ENCODE measurements around the gene CNPY1. TPM values are rescaled to one million over a fixed set of nuclear protein-coding genes. Genes with fewer than 3 reads are reported as not detected.
"Not testable (repeated sequence)": the region's sequence is repeated elsewhere in the genome, so short reads cannot be mapped to it uniquely, and the experiment has no call there.

CNPY1 gene
- total and polyA plus RNA-seq, 2 donors, result 0.32 TPM; not detected in 1

DNA sequence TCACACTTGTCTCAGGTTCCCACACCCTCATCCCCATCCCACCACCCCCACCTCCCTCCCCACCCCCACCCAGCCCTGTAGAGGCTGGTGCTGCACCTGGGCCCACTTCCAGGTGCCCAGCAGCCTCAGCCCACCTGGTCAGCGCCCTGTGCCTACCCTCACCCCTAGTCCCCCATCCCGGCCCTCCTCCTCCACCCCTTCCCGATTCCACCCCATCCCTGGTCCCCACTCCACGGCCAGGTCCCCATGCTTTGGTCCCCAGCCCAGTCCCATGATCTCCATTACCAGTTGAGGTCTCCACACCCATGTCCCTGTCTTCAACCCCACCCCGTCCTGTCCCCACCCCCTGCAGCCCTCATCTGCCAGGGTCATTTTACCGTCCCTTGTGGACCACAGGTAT is 24.6 kb upstream of the CNPY1 start:
- Histone ChIP-seq H3K4me1 (ENCODE audit: insufficient read depth) (no peaks in the 10 kb centered on the region), H3K4me3 (ENCODE audit: low read depth, low read length) (no peak overlapping the region), H3K27ac (ENCODE audit: low read depth) (no peak overlapping the region), H3K36me3 (ENCODE audit: insufficient read depth) (no peaks in the 10 kb centered on the region)
- DNase-seq (ENCODE audit: extremely low spot score), result no peak
- whole genome bisulfite sequencing, result 89% methylated on average over 6 of the region's 6 CpGs

DNA sequence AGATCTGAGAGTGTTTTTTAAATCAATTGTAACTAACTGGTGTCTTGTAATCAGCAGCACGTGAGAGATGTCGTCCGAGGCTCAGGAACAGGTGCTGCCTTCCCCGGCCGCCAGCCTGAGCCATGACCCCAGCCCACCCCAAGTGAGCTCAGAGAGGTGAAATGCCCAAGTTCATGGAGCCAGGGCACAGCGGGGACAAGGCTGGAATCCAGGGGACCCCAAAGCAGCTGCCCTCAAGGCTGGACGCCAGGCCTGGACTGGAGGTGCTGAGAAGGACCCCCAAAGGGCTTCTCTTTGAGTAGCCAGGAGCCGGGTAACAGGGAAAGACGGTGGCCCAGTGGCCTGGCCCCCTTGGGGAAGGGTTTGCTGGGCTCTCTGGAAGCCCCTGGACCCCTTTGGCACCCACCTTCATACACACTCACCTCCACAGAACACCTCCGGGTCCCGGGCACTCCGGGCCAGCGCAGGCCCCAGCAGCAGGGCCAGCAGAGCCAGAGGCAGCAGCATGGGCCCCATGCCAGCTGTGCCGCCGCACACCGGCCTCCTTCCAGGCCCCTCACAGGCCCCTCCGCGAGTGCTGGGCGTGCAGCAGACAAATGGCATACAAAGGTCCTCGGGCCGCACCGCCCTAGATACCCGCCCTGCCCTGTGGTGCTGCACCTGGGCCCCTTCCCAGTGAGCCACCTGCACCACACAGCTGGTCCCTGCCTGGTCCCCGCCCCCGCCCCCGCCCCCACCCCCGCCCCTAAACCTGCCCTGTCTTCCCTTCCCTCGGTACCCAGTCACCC is 24.0 kb upstream of the CNPY1 start:
- no peak for DNase-seq (ENCODE audit: extremely low spot score)

DNA sequence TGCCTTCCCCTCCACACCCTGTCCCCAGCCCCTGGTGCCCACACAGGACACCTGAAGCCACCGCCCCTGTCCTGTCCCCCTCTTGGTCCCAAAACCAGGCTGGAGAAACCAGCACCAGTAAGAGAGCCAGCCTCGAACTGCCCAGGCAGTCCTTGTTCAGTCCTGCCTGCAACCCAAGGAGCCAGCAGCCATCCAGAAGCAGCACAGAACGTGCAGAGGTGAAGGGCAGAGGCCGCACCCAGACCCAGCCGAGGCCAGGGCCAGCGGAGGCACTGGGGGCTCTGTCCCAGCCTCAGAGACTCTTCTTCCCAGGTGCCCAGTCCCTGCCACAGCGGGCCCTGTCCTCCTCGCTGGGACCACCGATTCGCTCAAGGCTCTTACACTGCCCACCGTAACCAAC is 23.3 kb upstream of the CNPY1 start:
- 85% methylated on average over 11 of the region's 11 CpGs for WGBS
- H3K4me1 ChIP-seq (ENCODE audit: insufficient read depth), result no peaks in the 10 kb centered on the region
- H3K36me3 ChIP-seq (ENCODE audit: insufficient read depth), result no peaks in the 10 kb centered on the region
- no peak for DNase-seq (ENCODE audit: extremely low spot score)
- no peak overlapping the region for H3K27ac ChIP-seq (ENCODE audit: low read depth)
- H3K4me3 ChIP-seq (ENCODE audit: low read depth, low read length), result no peak overlapping the region

More for the DNA sequence above, 24.0 kb upstream of the CNPY1 start:
- WGBS, result 84% methylated on average over 28 of the region's 28 CpGs
- Histone ChIP-seq H3K27ac (ENCODE audit: low read depth) (no peak overlapping the region), H3K4me1 (ENCODE audit: insufficient read depth) (no peaks in the 10 kb centered on the region), H3K36me3 (ENCODE audit: insufficient read depth) (no peaks in the 10 kb centered on the region), H3K4me3 (ENCODE audit: low read depth, low read length) (no peak overlapping the region)

DNA sequence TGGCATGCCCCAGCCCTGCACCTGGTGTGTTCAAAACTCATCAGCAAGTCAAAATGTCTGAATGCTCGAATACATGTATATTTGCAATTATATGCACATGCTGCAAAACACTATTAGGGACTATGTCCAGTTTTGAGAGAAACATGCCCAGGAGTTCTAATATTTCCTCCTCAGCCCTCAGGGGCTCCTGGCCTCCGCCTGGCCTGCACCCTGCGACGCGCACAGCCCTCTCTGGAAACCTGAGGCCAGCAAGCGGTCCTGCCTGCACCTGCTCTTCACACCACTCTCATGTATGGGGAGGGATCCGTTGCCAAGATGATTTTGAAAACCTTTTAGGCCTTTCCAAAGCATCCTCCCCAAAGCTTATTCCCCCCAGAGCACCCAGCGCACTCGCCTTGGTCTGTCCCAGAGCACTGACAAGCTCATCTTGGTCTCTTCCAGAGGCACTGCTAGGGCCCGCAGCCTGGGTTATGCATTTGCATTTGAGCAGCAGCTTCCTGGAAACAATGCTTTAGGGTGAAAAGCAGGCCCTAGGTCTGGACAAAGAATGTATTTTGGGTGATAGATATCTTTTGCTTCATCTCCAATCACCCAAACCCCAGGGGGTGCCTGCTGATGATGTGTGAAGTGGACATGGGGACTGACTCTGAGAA is 22.6 kb upstream of the CNPY1 start:
- DNase-seq (ENCODE audit: extremely low spot score), result no peak
- H3K36me3 ChIP-seq (ENCODE audit: insufficient read depth), result no peaks in the 10 kb centered on the region
- no peak overlapping the region for H3K4me3 ChIP-seq (ENCODE audit: low read depth, low read length)
- H3K4me1 ChIP-seq (ENCODE audit: insufficient read depth), result no peaks in the 10 kb centered on the region
- no peak overlapping the region for H3K27ac ChIP-seq (ENCODE audit: low read depth)
- WGBS, result 84% methylated on average over 10 of the region's 10 CpGs

DNA sequence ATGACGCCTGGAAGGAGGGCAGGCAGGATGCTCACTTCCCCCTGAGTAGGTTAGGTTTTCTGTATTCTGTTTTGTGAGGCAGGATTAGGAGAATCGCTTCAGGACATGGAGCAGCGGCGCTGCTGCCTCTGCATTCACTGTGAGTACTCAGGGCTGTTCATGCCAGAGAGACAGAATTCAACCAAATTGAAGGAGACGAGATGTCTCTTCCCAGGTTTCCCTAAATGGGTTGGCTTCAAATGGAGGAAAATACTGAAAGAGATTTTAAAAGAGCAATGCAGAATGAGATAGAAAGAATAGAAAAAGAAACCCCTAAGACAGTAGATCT is 21.9 kb upstream of the CNPY1 start:
- no peak for DNase-seq (ENCODE audit: extremely low spot score)
- Histone ChIP-seq H3K4me1 (ENCODE audit: insufficient read depth) (no peaks in the 10 kb centered on the region), H3K27ac (ENCODE audit: low read depth) (no peak overlapping the region), H3K36me3 (ENCODE audit: insufficient read depth) (no peaks in the 10 kb centered on the region), H3K4me3 (ENCODE audit: low read depth, low read length) (no peak overlapping the region)
- 39% methylated on average over 5 of the region's 5 CpGs for WGBS

DNA sequence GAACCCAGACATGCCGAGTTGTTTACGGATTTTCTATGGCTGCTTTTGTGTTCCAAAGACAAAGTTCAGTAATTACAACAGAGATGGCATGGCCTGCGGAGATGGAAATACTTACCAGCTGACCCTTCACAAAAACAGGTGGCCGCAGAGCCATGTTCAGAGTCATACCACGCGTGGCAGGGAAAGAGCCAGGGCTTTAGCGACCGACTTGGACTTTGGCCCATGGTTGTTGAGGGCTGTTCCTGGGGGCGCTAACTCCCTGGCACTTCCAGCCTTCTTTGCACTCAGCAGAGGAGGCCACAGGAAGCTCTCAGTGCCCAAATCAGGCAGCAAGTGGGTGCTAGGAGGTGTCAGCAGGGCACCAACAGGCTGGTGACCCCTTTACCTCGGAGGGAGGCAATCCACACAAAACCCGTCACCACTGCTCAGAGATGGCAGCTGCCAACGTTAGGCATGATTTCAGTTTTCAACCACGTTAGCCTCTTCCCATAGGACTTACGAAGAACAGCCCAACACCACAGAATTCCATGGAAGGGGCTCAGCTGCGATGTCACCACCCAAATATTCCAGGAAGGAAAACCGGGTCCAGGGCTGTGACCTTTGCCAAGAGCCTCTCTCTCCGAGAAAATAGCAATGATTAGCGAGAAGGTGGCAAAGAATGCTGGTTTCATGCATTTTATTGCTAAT is 21.4 kb upstream of the CNPY1 start:
- 66% methylated on average over 18 of the region's 18 CpGs for WGBS
- no peak overlapping the region for H3K4me3 ChIP-seq (ENCODE audit: low read depth, low read length)
- H3K27ac ChIP-seq (ENCODE audit: low read depth), result no peak overlapping the region
- no peak for DNase-seq (ENCODE audit: extremely low spot score)
- H3K4me1 ChIP-seq (ENCODE audit: insufficient read depth), result no peaks in the 10 kb centered on the region
- H3K36me3 ChIP-seq (ENCODE audit: insufficient read depth), result no peaks in the 10 kb centered on the region

DNA sequence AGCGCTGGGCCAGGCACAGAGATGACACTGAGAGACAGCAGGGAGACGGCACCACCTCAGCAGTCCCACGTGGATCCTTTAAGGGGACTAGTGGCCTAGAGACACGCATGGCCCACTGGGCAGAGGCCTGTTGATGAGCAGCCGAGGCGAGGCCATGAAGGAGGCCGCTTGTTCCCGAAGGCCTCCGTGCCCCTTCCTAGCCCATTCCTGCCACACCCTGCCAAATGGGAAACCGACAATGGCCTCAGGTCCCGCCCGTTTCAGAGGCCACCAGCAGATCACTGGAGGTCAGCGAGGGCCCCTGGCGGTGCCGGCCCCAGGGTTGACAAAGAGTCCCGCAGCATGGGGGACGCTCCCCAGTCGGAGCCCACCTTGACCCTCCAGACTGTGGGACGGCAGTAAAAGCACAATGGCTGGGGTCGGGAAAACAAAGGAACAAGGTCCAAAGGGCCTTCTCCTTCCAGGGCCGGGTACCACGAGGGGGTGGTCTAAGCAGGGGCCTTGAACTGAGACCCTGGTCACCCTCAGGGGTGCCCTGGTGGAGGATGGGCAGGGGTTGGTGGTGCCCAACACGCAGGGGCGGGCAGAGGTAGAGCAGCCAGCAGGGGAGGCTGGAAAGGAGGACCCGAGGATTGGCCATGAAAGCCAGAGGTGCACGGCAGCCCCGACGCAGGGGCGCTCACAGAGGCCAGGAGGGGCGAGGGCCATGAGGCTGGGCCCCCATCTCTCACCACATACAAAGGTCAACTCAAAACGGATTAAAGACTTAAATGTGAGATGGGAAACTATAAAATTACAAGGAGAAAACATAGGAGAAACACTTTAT is 19.9 kb upstream of the CNPY1 start:
- 88% methylated on average over 31 of the region's 31 CpGs for WGBS
- no peak overlapping the region for H3K4me3 ChIP-seq (ENCODE audit: low read depth, low read length)
- no peaks in the 10 kb centered on the region for H3K4me1 ChIP-seq (ENCODE audit: insufficient read depth)
- H3K27ac ChIP-seq (ENCODE audit: low read depth), result no peak overlapping the region
- DNase-seq (ENCODE audit: extremely low spot score), result no peak
- H3K36me3 ChIP-seq (ENCODE audit: insufficient read depth), result no peaks in the 10 kb centered on the region

DNA sequence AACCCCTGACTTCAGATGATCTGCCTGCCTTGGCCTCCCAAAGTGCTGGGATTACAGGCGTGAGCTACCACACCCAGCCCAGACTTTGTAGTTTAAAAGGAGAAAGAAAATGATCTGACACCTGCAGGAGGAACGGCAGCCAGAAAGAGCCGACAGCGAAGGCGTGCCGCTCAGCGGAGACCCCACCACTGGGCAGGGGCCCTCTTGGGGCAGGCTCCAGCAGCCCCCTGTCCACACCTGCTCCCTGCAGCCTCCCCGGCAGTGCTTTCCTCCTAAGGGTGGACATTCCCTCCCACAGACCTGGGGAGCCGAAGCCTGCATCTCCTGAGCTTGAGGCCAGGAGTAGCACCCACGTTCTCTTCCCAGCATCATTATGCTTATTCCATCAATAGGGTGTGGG is 19.2 kb upstream of the CNPY1 start:
- Histone ChIP-seq H3K4me1 (ENCODE audit: insufficient read depth) (no peaks in the 10 kb centered on the region), H3K36me3 (ENCODE audit: insufficient read depth) (no peaks in the 10 kb centered on the region), H3K27ac (ENCODE audit: low read depth) (no peak overlapping the region), H3K4me3 (ENCODE audit: low read depth, low read length) (no peak overlapping the region)
- DNase-seq (ENCODE audit: extremely low spot score), result no peak
- WGBS, result 85% methylated on average over 10 of the region's 10 CpGs

DNA sequence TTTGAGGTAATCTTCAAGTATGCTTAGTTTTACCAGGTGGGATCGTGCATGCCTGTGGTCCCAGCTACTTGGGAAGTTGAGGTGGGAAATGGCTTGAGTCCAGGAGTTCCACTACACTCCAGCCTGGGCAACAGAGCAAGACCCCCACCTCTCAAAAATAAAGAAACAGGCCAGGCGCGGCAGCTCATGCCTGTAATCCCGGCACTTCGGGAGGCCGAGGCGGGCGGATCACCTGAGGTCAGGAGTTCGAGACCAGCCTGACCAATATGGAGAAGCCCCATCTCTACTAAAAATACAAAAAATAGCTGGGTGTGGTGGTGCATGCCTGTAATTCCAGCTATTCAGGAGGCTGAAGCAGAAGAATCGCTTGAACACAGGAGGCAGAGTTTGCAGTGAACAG is 16.6 kb upstream of the CNPY1 start:
- H3K36me3 ChIP-seq (ENCODE audit: insufficient read depth); H3K4me1 ChIP-seq (ENCODE audit: insufficient read depth); H3K27ac ChIP-seq (ENCODE audit: low read depth); DNase-seq (ENCODE audit: extremely low spot score); H3K4me3 ChIP-seq (ENCODE audit: low read depth, low read length): not testable (repeated sequence)
- 95% methylated on average over 10 of the region's 10 CpGs for WGBS

DNA sequence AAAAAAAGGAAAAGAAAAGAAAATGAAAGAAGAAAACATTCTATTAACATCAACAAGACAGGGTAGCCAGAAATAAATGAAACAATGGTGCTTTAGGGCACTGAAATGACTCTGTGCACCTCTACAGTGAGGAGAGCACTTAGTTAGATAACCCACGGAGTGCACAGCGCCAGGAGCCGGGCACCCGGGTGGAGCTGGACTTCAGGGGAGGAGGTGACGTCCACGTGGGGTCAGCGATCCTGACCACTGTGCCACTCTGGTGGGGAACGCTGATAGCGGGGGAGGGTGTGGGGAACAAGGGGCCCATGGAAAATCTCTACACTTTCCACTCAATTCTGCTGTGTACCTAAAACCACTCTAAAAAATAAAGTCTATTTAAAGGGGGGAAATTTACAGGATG is 15.7 kb upstream of the CNPY1 start:
- Histone ChIP-seq H3K27ac (ENCODE audit: low read depth) (no peak overlapping the region), H3K4me1 (ENCODE audit: insufficient read depth) (no peaks in the 10 kb centered on the region), H3K4me3 (ENCODE audit: low read depth, low read length) (no peak overlapping the region), H3K36me3 (ENCODE audit: insufficient read depth) (no peaks in the 10 kb centered on the region)
- 80% methylated on average over 9 of the region's 9 CpGs for WGBS
- DNase-seq (ENCODE audit: extremely low spot score), result no peak

DNA sequence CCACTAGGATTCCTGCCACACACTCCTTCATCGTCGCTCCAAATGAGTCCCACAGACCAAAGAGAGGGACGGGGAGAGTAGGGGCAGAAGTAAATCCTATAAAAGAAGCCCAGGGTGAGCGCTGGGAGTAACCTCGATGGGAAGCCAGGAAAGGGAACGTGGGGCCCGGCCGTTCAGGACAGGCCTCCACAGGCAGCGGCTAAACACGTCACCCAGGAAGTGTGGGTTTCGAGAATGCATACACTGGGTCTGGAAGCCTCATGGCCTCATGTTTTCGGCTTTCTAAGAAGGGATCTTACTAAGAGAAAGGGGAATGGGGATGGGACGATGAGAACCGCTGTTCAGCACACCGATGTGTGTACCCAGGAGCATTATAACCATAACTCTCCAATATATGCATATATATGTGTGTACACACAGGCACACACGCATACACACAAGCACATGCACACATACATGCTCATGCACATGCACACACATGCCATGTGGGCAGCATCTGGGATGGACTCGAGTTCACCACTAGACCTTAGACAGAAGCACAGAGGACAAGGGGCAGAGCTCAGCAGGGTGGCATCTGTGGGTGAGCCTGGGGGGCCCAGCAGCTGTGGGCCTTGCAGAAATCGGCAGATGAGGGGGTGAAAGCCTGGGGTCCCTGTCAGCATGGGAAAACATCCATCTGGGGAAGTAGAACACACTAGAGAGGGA is 14.8 kb upstream of the CNPY1 start:
- DNase-seq (ENCODE audit: extremely low spot score), result no peak
- no peak overlapping the region for H3K4me3 ChIP-seq (ENCODE audit: low read depth, low read length)
- no peaks in the 10 kb centered on the region for H3K4me1 ChIP-seq (ENCODE audit: insufficient read depth)
- H3K36me3 ChIP-seq (ENCODE audit: insufficient read depth), result no peaks in the 10 kb centered on the region
- WGBS, result 79% methylated on average over 18 of the region's 18 CpGs
- H3K27ac ChIP-seq (ENCODE audit: low read depth), result no peak overlapping the region

DNA sequence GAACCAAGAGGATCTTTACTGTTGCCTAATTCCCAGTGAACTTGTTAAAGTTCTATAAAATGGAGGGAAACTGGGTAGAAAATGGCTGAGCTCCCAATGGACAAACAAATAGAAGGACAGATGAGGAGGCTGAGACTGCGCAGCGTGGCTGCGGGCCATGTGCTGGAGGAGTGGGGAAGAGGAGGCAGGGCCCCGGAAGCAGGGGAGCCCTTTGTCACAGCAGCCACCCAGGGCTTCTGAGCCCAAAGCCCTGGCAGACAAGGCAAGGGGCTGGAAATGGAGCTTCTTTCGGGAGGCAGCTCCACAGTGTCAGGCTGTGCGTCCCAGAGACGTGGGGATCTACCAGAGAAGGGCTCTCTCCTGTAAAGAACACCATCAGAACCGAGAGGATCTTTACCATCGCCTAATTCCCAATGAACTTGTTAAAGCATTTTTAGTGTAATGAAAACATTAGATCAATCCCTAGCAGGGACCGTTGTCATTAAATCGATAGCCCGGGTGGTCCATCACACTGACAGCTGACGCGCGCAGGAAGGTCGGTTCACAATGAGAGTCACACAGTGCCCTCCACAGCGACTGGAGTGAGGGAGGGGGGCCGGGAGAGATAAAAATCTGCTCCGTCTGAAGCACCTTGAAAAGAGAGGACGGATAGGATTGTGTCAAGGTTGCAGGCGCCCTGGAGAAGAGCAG is 14.0 kb upstream of the CNPY1 start:
- WGBS, result 76% methylated on average over 21 of the region's 21 CpGs
- no peak overlapping the region for H3K4me3 ChIP-seq (ENCODE audit: low read depth, low read length)
- no peaks in the 10 kb centered on the region for H3K36me3 ChIP-seq (ENCODE audit: insufficient read depth)
- H3K4me1 ChIP-seq (ENCODE audit: insufficient read depth), result no peaks in the 10 kb centered on the region
- DNase-seq (ENCODE audit: extremely low spot score), result no peak
- no peak overlapping the region for H3K27ac ChIP-seq (ENCODE audit: low read depth)

Data from urinary bladder (tissue), 4 donors.